H9 (cell line): ENCODE measurements around the gene PRKCD. TPM values are rescaled to one million over a fixed set of nuclear protein-coding genes. Genes with fewer than 3 reads are reported as not detected.

Experiments
- DNase-seq: peaks from one replicate; pipeline ENCODE4 v3.0.0-alpha.2; 2017
- H2AFZ ChIP-seq: one replicate; pipeline ENCODE4 v1.6.1; 2013; ENCODE audit warnings: mild to moderate bottlenecking, low read length, control low read depth, moderate library complexity
- H2AK5ac ChIP-seq: 2 replicates; pipeline ENCODE4 v1.6.1; 2013; ENCODE audit warnings: low read length, control low read depth, mixed read lengths; ENCODE audit not compliant: insufficient read length
- H2BK120ac ChIP-seq: one replicate; pipeline ENCODE4 v1.6.1; 2013; ENCODE audit warnings: low read depth, mild to moderate bottlenecking, low read length, control low read depth, inconsistent platforms; ENCODE audit not compliant: poor library complexity, severe bottlenecking
- H2BK12ac ChIP-seq: 2 replicates; pipeline ENCODE4 v1.6.1; 2013; ENCODE audit warnings: low read length, control low read depth, mixed read lengths, low read depth; ENCODE audit not compliant: insufficient read length
- H2BK15ac ChIP-seq: 2 replicates; pipeline ENCODE4 v1.6.1; 2013; ENCODE audit warnings: low read depth, low read length, control low read depth
- H2BK20ac ChIP-seq: one replicate; pipeline ENCODE4 v1.6.1; 2013; ENCODE audit warnings: low read depth, mild to moderate bottlenecking, low read length, control low read depth, inconsistent platforms; ENCODE audit not compliant: poor library complexity, severe bottlenecking
- H2BK5ac ChIP-seq: 2 replicates; pipeline ENCODE4 v1.6.1; 2013; ENCODE audit warnings: low read length, control low read depth, mixed read lengths; ENCODE audit not compliant: insufficient read length
- H3K14ac ChIP-seq: 2 replicates; pipeline ENCODE4 v1.6.1; 2013; ENCODE audit warnings: low read length, control low read depth; ENCODE audit not compliant: insufficient read depth
- H3K18ac ChIP-seq: 2 replicates; pipeline ENCODE4 v1.6.1; 2013; ENCODE audit warnings: low read depth, mild to moderate bottlenecking, mixed read lengths, low read length, control low read depth; ENCODE audit not compliant: insufficient read length
- H3K23ac ChIP-seq: 2 replicates; pipeline ENCODE4 v1.6.1; 2013; ENCODE audit warnings: low read length, control low read depth, mixed read lengths, low read depth; ENCODE audit not compliant: insufficient read length
- H3K23me2 ChIP-seq: 2 replicates; pipeline ENCODE4 v1.6.1; 2013; ENCODE audit warnings: low read depth, mild to moderate bottlenecking, mixed read lengths, low read length, control low read depth; ENCODE audit not compliant: insufficient read length, poor library complexity, severe bottlenecking
- H3K27ac ChIP-seq: 2 replicates; pipeline ENCODE4 v1.5.1; 2013; ENCODE audit warnings: low read length, control low read depth, mixed read lengths, low read depth; ENCODE audit not compliant: insufficient read length
- H3K27me3 ChIP-seq: 2 replicates; pipeline ENCODE4 v1.6.1; 2013; ENCODE audit warnings: low read length, control low read depth, inconsistent platforms; ENCODE audit not compliant: insufficient read depth
- H3K4ac ChIP-seq: 2 replicates; pipeline ENCODE4 v1.6.1; 2013; ENCODE audit warnings: low read depth, mild to moderate bottlenecking, control low read depth, inconsistent platforms, low read length, moderate library complexity
- H3K4me1 ChIP-seq: 2 replicates; pipeline ENCODE4 v1.6.1; 2013; ENCODE audit warnings: low read length, control low read depth, inconsistent platforms; ENCODE audit not compliant: insufficient read depth
- H3K4me2 ChIP-seq: 2 replicates; pipeline ENCODE4 v1.6.1; 2013; ENCODE audit warnings: low read length, control low read depth, mixed read lengths; ENCODE audit not compliant: insufficient read length, insufficient read depth
- H3K56ac ChIP-seq: 2 replicates; pipeline ENCODE4 v1.6.1; 2013; ENCODE audit warnings: low read depth, mild to moderate bottlenecking, mixed read lengths, low read length, control low read depth; ENCODE audit not compliant: insufficient read length
- H3K79me1 ChIP-seq: 2 replicates; pipeline ENCODE4 v1.6.1; 2013; ENCODE audit warnings: low read depth, mild to moderate bottlenecking, moderate library complexity, low read length, control low read depth, inconsistent platforms; ENCODE audit not compliant: insufficient read depth, poor library complexity, severe bottlenecking
- H3K79me2 ChIP-seq: 2 replicates; pipeline ENCODE4 v1.6.1; 2013; ENCODE audit warnings: low read length, control low read depth, inconsistent platforms; ENCODE audit not compliant: insufficient read depth
- H3K9ac ChIP-seq: 2 replicates; pipeline ENCODE4 v1.6.1; 2013; ENCODE audit warnings: low read length, control low read depth, mixed read lengths; ENCODE audit not compliant: insufficient read length; ENCODE audit errors: extremely low read depth
- H3K9me3 ChIP-seq: one replicate; pipeline ENCODE4 v1.6.1; 2013; ENCODE audit warnings: low read depth, low read length, inconsistent platforms; ENCODE audit not compliant: control insufficient read depth
- H3T11ph ChIP-seq: one replicate; pipeline ENCODE4 v1.6.1; 2013; ENCODE audit warnings: mild to moderate bottlenecking, low read length, control low read depth, inconsistent platforms
- H4K20me1 ChIP-seq: one replicate; pipeline ENCODE4 v1.6.1; 2013; ENCODE audit not compliant: control insufficient read depth, insufficient read length, insufficient read depth
- H4K5ac ChIP-seq: 2 replicates; pipeline ENCODE4 v1.6.1; 2013; ENCODE audit warnings: low read depth, mild to moderate bottlenecking, mixed read lengths, low read length, control low read depth; ENCODE audit not compliant: insufficient read length
- H4K8ac ChIP-seq: replicated peaks from 2 replicates; pipeline ENCODE4 v1.6.1; 2013; ENCODE audit warnings: low read length, control low read depth, mixed read lengths, low read depth; ENCODE audit not compliant: insufficient read length
- H4K91ac ChIP-seq: 2 replicates; pipeline ENCODE4 v1.6.1; 2013; ENCODE audit warnings: low read depth, mild to moderate bottlenecking, moderate library complexity, mixed read lengths, low read length, control low read depth; ENCODE audit not compliant: insufficient read length
- H3K27ac Mint-ChIP-seq, 3 experiments: 2 replicates in 2 of 3; 3 replicates in 1 of 3; pipeline ENCODE4 v1.8.0; 2020 to 2021; ENCODE audit warnings: mixed read lengths in 3 of 3, mild to moderate bottlenecking in 1 of 3, moderate library complexity in 1 of 3
- H3K27me3 Mint-ChIP-seq: 2 replicates; pipeline ENCODE4 v1.8.0; 2021; ENCODE audit warnings: low read depth, mild to moderate bottlenecking, moderate library complexity, mixed read lengths
- H3K36me3 Mint-ChIP-seq, 3 experiments: 2 replicates in 2 of 3; 3 replicates in 1 of 3; pipeline ENCODE4 v1.8.0; 2020 to 2021; ENCODE audit warnings: low read depth in 3 of 3, mixed read lengths in 3 of 3; ENCODE audit not compliant: insufficient read depth in 1 of 3
- H3K4me1 Mint-ChIP-seq, 2 experiments: 2 replicates each; pipeline ENCODE4 v1.8.0; 2020; ENCODE audit warnings: mixed read lengths in 2 of 2
- H3K4me3 Mint-ChIP-seq, 2 experiments: 2 replicates in 1 of 2; 3 replicates in 1 of 2; pipeline ENCODE4 v1.8.0; 2020 to 2021; ENCODE audit warnings: mild to moderate bottlenecking in 2 of 2, mixed read lengths in 2 of 2, moderate library complexity in 1 of 2
- H3K9me3 Mint-ChIP-seq, 2 experiments: 2 replicates in 1 of 2; 3 replicates in 1 of 2; pipeline ENCODE4 v1.8.0; 2020; ENCODE audit warnings: mild to moderate bottlenecking in 2 of 2, mixed read lengths in 2 of 2, moderate library complexity in 1 of 2
- CTCF ChIP-seq: fragments of 200-600 bp; sonication (generic); conservative IDR thresholded peaks from 3 replicates; pipeline ENCODE4 v1.8.0; 2021; ENCODE audit warnings: antibody characterized with exemption, mild to moderate bottlenecking
- WGBS: extraction: QIAGEN DNeasy Blood & Tissue Kit; methylation state at CpG from one replicate; pipeline ENCODE4 v1.1.7; 2013; ENCODE audit warnings: missing lambda C conversion rate, low lambda C conversion rate, mixed read lengths; ENCODE audit not compliant: insufficient read length; ENCODE audit errors: extremely low coverage; 5-methylcytosine and 5-hydroxymethylcytosine counted together
- total RNA-seq: library from RNA; stranded (reverse); gene quantifications from 2 replicates; pipeline ENCODE4 v1.2.1, GENCODE V29; 2021

The PRKCD gene
- total RNA-seq, 1 experiment from 2014 or later = 23.7 TPM

- Histone ChIP-seq H3K9ac (peak overlapping the region; percentile 32), H4K8ac (no peak overlapping the region), H3T11ph (no peak overlapping the region), H4K5ac (no peak overlapping the region), H3K9me3 (no peaks in the 10 kb centered on the region), H3K27me3 (no peaks in the 10 kb centered on the region; the same call in 1 of the 2 replicates), H3K23ac (no peak overlapping the region), H3K27ac (no peak overlapping the region), H3K4ac (no peak overlapping the region), H3K79me1 (no peaks in the 10 kb centered on the region), H3K18ac (no peak overlapping the region), H4K91ac (no peak overlapping the region), H3K23me2 (peaks cover 4% of the 10 kb centered on the region), H3K4me2 (peak overlapping the region; percentile 55), H2BK5ac (no peak overlapping the region), H3K79me2 (no peaks in the 10 kb centered on the region), H3K14ac (0 out of 2 replicates have a peak overlapping the region, but pooled peaks have one; percentile 10), H2BK12ac (no peak overlapping the region), H2BK20ac (no peak overlapping the region), H3K4me1 (peaks cover 12% of the 10 kb centered on the region; the same call in 1 of the 2 replicates), H2AFZ (no peak overlapping the region), H3K56ac (no peak overlapping the region), H2BK15ac (no peak overlapping the region), H2AK5ac (no peak overlapping the region), H4K20me1 (peaks cover 2% of the 10 kb centered on the region), H2BK120ac (no peak overlapping the region)
- WGBS = no CpG with 5 or more reads among the region's 41 CpGs
- 0 out of 7 replicates have a peak overlapping the region, but pooled peaks of 1 of the 3 experiments have one; percentile 84 for H3K27ac Mint-ChIP-seq
- no peak for TF ChIP-seq CTCF
- H3K4me3 Mint-ChIP-seq = peak overlapping the region; percentile 91 to 96
- H3K36me3 Mint-ChIP-seq = no peaks in the 10 kb centered on the region; a peak in 1 of 7 replicates
- peaks cover 38 to 44% of the 10 kb centered on the region in 2 experiments for H3K4me1 Mint-ChIP-seq
- DNase-seq = no peak
- no peaks in the 10 kb centered on the region for H3K9me3 Mint-ChIP-seq
- peaks cover 12% of the 10 kb centered on the region for H3K27me3 Mint-ChIP-seq
Measured at GRCh38 chr3:53161450-53161819, 426 bp downstream of the PRKCD start.
